HCT116 (cell line): ENCODE measurements around the gene TBC1D16. TPM values are rescaled to one million over a fixed set of nuclear protein-coding genes. Genes with fewer than 3 reads are reported as not detected.

ENCODE experiments used
- CBX3 ChIP-seq: IDR thresholded peaks from 2 replicates; pipeline ENCODE4 v1.6.1; 2012; ENCODE audit warnings: low read depth
- CEBPB ChIP-seq: IDR thresholded peaks from 2 replicates; pipeline ENCODE4 v1.6.1; 2012; ENCODE audit warnings: low read depth
- CTCF ChIP-seq, 3 experiments: fragments of 200-600 bp in 1 of 3; sonication (generic) in 1 of 3; IDR thresholded peaks in 2 of 3; conservative IDR thresholded peaks in 1 of 3; 2 replicates each; pipeline ENCODE4 v1.5.1; 2012 to 2017; ENCODE audit warnings: low read depth in 2 of 3, low read length in 2 of 3, antibody characterized with exemption in 1 of 3, borderline replicate concordance in 1 of 3, control low read depth in 1 of 3, mild to moderate bottlenecking in 1 of 3, mixed read lengths in 1 of 3, mixed run types in 1 of 3, moderate library complexity in 1 of 3; ENCODE audit not compliant: insufficient read depth in 1 of 3
- ELF1 ChIP-seq: IDR thresholded peaks from 2 replicates; pipeline ENCODE4 v1.6.1; 2012; ENCODE audit warnings: low read depth, borderline replicate concordance
- EZH2phosphoT487 ChIP-seq: fragments of 200-600 bp; IDR thresholded peaks from 2 replicates; pipeline ENCODE4 v1.6.1; 2018; ENCODE audit warnings: antibody characterized with exemption, borderline replicate concordance
- FOSL1 ChIP-seq: IDR thresholded peaks from 2 replicates; pipeline ENCODE4 v1.6.1; 2012; ENCODE audit warnings: low read depth
- JUND ChIP-seq: IDR thresholded peaks from 2 replicates; pipeline ENCODE4 v1.6.1; 2012
- REST ChIP-seq: IDR thresholded peaks from 2 replicates; pipeline ENCODE4 v1.6.1; 2012; ENCODE audit warnings: low read depth
- SIN3A ChIP-seq: IDR thresholded peaks from 2 replicates; pipeline ENCODE4 v1.6.1; 2012; ENCODE audit warnings: low read depth
- SP1 ChIP-seq: IDR thresholded peaks from 2 replicates; pipeline ENCODE4 v1.6.1; 2012; ENCODE audit warnings: low read depth
- ZNF274 ChIP-seq: fragments of 200-500 bp; sonication (Bioruptor generic); IDR thresholded peaks from 2 replicates; pipeline ENCODE4 v1.6.1; 2014; ENCODE audit warnings: mild to moderate bottlenecking, low read depth, low read length, inconsistent platforms
- total RNA-seq: library from RNA; stranded (reverse); gene quantifications from one replicate; pipeline ENCODE4 v1.2.1, GENCODE V29; 2021; ENCODE audit not compliant: unreplicated experiment

Gene TBC1D16
- total RNA-seq, 1 experiment from 2014 or later, result 31.1 TPM

- TF ChIP-seq EZH2phosphoT487, result no peak
- no peak for TF ChIP-seq REST
- TF ChIP-seq JUND, result no peak
- no peak for TF ChIP-seq CBX3
- TF ChIP-seq CEBPB, result no peak
- no peak for TF ChIP-seq FOSL1
- TF ChIP-seq SIN3A, result no peak
- TF ChIP-seq ZNF274, result no peak
- TF ChIP-seq ELF1, result no peak
- no peak for TF ChIP-seq SP1
- TF ChIP-seq CTCF (IDR thresholded peaks at IDR 0.05 in 2 of 3, conservative IDR thresholded peaks at IDR 0.05 in 1 of 3; ENCODE audit: borderline replicate concordance in 1 of 3, insufficient read depth in 1 of 3, low read depth in 2 of 3, low read length in 2 of 3), result peak in 2 of 3 experiments; percentile 44 to 71; a peak in 5 of 6 replicates
These were observed 44.3 kb downstream of the TBC1D16 start (continued) for GRCh38 chr17:79991140-79991923.
